Tibial artery (tissue), 4 donors: ENCODE results near the gene HOXA10.

Experiments
- DNase-seq, 2 donors: peaks; one replicate each; pipeline ENCODE4 v3.0.0-alpha.2; 2019
- H3K27ac ChIP-seq, 2 donors: fragments of 200-600 bp; sonication (generic) in 1 of 2; 1 replicate in 1 of 2; 2 replicates in 1 of 2; pipeline ENCODE4 v1.5.1; 2018 to 2019; ENCODE audit warnings: mild to moderate bottlenecking in 1 of 2
- H3K27me3 ChIP-seq, 2 donors: fragments of 200-600 bp; sonication (generic) in 1 of 2; one replicate each; pipeline versions ENCODE4 v1.5.1 to v1.6.0; 2016 to 2019
- H3K36me3 ChIP-seq, 3 donors: fragments of 200-600 bp; sonication (generic) in 2 of 3; one replicate each; pipeline ENCODE4 v1.5.1; 2016 to 2019; ENCODE audit warnings: mild to moderate bottlenecking in 2 of 3
- H3K4me1 ChIP-seq, 4 donors: fragments of 200-600 bp; sonication (generic) in 2 of 4; 1 replicate in 3 of 4; 2 replicates in 1 of 4; pipeline ENCODE4 v1.5.1; 2016 to 2019
- H3K4me3 ChIP-seq, 2 donors: fragments of 200-600 bp; sonication (generic) in 1 of 2; 1 replicate in 1 of 2; 2 replicates in 1 of 2; pipeline ENCODE4 v1.5.1; 2018 to 2019; ENCODE audit warnings: mild to moderate bottlenecking in 2 of 2
- H3K9me3 ChIP-seq, 3 donors: fragments of 200-600 bp; sonication (generic) in 1 of 3; one replicate each; pipeline ENCODE4 v1.5.1; 2016 to 2019
- intact Hi-C: fragments of 100-400 bp; cut with DNase I; formaldehyde crosslinking; loops from one replicate; pipeline ENCODE4 v1.15.0; 2023; ENCODE audit warnings: low total_unique reads
- TF ChIP-seq, protein P1 (sequence below), 2 experiments: fragments of 200-600 bp in 1 of 2; fragments of 450-650 bp in 1 of 2; IDR thresholded peaks; one replicate each; pipeline ENCODE4 v1.5.1; 2017 to 2019; ENCODE audit warnings: antibody characterized with exemption in 2 of 2, mild to moderate bottlenecking in 1 of 2, moderate library complexity in 1 of 2

HOXA10 gene

DNA sequence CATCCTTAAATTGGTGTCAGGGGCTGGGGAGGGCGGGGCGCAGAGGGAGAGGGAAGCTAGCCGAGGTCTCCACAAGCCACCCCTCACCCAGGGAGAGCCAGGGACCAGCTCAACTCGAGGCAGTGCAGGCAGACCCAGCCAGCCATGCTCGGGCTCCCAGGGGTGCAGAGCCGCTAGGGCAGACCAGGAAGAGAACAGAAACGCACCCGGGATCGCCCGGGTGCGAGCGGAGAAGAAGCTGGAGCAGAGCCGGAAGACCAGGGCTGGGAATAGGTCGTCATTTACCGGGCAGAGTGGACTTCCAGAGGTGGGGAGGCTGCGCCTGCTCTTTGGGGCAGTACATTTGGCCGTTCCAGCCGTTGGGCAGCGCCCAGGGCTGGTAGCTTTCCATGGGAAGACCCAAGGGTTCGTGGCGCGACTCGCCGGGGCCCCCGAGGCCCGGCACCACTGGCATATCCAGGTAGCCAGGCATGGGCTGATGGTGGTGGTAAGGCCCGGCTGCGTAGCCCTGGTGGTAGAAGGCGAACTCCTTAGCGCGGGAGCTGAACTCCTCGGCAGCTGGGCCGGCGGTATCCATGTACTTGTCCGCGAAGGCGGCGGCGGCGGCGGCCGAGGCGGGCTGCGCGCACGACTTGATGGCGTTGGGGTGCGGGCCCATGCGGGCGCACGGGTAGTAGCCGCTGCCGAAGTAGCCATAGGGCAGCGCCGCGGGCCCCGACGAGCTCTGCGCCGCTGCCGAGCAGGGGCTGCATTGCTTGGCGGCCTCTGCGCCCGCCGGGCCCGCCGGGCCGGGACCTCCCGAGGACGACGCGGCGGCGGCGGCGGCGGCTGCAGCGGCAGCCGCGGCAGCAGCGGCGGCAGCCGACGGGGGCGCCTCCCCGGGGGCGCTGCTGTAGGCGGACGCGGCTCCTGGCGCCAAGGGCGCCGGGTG lies 25.0 kb upstream of the HOXA10 start:
- TF ChIP-seq, protein P1, sequence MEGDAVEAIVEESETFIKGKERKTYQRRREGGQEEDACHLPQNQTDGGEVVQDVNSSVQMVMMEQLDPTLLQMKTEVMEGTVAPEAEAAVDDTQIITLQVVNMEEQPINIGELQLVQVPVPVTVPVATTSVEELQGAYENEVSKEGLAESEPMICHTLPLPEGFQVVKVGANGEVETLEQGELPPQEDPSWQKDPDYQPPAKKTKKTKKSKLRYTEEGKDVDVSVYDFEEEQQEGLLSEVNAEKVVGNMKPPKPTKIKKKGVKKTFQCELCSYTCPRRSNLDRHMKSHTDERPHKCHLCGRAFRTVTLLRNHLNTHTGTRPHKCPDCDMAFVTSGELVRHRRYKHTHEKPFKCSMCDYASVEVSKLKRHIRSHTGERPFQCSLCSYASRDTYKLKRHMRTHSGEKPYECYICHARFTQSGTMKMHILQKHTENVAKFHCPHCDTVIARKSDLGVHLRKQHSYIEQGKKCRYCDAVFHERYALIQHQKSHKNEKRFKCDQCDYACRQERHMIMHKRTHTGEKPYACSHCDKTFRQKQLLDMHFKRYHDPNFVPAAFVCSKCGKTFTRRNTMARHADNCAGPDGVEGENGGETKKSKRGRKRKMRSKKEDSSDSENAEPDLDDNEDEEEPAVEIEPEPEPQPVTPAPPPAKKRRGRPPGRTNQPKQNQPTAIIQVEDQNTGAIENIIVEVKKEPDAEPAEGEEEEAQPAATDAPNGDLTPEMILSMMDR (IDR thresholded peaks at IDR 0.05): no peak
- peak overlapping the region; percentile 35 to 44 for H3K4me3 ChIP-seq
- intact Hi-C loops: loop anchor here (10.0 kb wide), 2 partner anchors 726 to 896 kb away; no protein-coding TSS in a partner anchor
- peaks cover 0 to 37% (median 15%) of the 10 kb centered on the region in 4 donors for H3K4me1 ChIP-seq
- no peaks in the 10 kb centered on the region for H3K9me3 ChIP-seq
- peak in 1 of 2 donors; percentile 66 for DNase-seq
- H3K27ac ChIP-seq: no peak overlapping the region
- peaks cover 4 to 97% of the 10 kb centered on the region in 2 donors for H3K27me3 ChIP-seq
- no peaks in the 10 kb centered on the region for H3K36me3 ChIP-seq

DNA sequence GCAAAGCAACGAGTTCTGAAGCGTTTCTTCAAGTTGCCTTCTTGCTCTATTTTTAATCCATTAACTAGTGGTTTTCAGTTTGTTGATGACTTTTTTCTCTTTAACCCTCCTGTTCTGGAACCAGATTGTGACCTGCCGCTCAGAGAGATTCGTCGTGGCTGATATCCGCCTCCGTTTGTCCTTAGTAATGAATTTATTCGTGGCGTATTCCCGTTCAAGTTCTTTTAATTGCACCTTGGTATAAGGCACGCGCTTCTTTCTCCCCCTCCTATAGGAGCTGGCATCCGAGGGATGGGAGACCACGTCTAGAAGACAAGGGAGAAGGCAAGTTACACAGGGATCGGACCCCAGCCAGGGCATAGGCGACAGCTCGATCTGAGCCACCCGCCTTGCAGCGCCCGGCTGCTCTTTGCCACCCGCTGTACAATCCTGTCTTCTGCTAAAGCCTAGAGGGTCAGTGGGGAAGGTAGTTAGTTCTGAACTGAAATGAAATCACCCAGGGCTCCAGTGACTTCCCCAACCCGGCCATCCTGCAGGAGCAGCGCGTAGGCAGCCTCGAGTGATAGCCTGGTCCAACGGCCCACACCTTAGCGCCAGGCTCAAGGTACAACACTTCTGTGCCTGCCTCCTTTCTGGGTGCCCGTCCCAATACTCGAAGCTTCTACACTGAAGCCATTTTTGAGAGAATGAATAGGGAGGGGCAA lies 24.2 kb upstream of the HOXA10 start:
- intact Hi-C loops: loop anchor here (10.0 kb wide), 2 partner anchors 727 to 897 kb away; no protein-coding TSS in a partner anchor
- DNase-seq: peak in 1 of 2 donors; percentile 57
- no peak overlapping the region for H3K27ac ChIP-seq

DNA sequence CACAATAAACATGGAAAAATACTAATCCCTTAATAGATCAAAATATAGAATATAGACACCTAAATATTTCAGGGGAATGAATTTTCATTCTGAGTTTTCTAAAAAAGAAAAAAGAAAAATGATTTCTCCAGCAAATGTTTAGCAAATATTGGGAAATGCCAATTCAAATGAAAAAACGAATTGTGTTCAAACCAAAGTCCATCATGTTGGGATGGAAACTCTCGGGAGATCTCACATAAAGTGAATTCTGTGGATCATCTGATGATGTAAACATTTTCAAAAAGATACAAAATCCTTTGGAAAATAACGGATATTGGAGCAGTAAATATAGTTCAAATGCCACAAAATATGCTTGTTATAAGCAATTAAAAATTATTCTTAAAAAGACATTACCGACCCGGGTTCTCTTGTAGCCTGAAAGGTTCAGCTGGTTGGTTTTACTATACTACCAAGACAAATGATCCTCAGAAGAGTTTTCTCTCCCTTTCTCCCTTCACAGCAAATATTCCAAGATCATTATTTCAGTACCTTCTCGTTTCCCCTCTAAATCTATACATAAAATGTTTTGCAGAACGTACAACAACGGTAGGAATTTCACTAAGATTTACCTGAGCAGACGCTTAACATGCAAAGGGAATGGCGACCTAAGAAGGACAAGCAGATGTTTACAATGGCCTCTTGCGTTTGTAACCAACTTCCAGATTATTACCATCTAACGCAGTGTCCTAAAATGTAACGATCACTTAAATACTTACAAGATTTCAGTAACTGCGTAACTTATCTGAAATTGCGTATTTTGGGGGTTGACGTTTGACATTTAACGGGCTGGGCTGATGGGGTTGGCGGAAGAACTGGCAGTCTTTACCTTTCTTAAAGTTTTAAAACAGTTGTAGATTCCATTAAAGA lies 23.3 kb upstream of the HOXA10 start:
- TF ChIP-seq, protein P1 (IDR thresholded peaks at IDR 0.05): no peak
- Histone ChIP-seq H3K27me3 (peaks cover 4 to 96% of the 10 kb centered on the region in 2 donors), H3K4me3 (no peak overlapping the region), H3K27ac (no peak overlapping the region), H3K9me3 (no peaks in the 10 kb centered on the region), H3K36me3 (no peaks in the 10 kb centered on the region), H3K4me1 (peaks cover 0 to 45% (median 22%) of the 10 kb centered on the region in 4 donors)
- no peak for DNase-seq
- intact Hi-C loops: loop anchor here (10.0 kb wide), 2 partner anchors 727 to 897 kb away; no protein-coding TSS in a partner anchor

More for the DNA sequence above, 24.2 kb upstream of the HOXA10 start:
- TF ChIP-seq, protein P1 (IDR thresholded peaks at IDR 0.05): no peak
- Histone ChIP-seq H3K9me3 (no peaks in the 10 kb centered on the region), H3K4me3 (peak overlapping the region in 1 of 2 donors; percentile 44), H3K4me1 (peaks cover 0 to 38% (median 15%) of the 10 kb centered on the region in 4 donors), H3K36me3 (no peaks in the 10 kb centered on the region), H3K27me3 (peaks cover 4 to 97% of the 10 kb centered on the region in 2 donors)

DNA sequence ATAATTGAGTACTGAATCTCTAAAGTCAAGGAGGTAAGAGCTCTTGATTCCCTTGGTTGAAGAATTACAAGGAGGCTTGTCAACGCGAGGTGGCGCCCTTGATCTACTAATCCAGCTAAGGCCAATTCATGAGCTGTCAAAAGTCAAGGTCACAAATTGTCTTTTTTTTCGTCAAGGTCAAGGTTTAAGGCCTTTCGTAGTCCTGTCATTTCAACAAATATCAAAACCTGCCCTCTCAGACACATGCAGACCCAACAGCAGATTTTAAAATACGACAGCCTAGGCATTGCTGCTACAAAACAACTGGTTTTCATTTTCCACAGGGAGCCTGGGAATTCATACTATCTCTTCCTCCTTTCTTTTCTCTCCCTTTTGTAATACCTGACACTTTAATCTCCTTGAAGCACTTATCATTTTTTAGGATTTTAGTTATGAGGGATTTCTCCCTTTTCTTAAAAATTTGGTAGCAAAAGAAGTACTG lies 22.2 kb upstream of the HOXA10 start:
- DNase-seq: peak; percentile 88 to 89
- no peaks in the 10 kb centered on the region for H3K9me3 ChIP-seq
- intact Hi-C loops: loop anchor here (10.0 kb wide), 2 partner anchors 728 to 898 kb away; no protein-coding TSS in a partner anchor

More for the DNA sequence above, 22.2 kb upstream of the HOXA10 start:
- Histone ChIP-seq H3K27me3 (peaks cover 4 to 96% of the 10 kb centered on the region in 2 donors), H3K4me3 (no peak overlapping the region), H3K36me3 (no peaks in the 10 kb centered on the region), H3K27ac (no peak overlapping the region), H3K4me1 (peaks cover 0 to 44% (median 20%) of the 10 kb centered on the region in 4 donors)
- TF ChIP-seq, protein P1 (IDR thresholded peaks at IDR 0.05): peak; percentile 67 to 69
